NT2/D1 (cell line): ENCODE data around the gene INSIG2.

Experiments used
- SUZ12 ChIP-seq: IDR thresholded peaks from 2 replicates; pipeline ENCODE4 v1.6.1; 2011; ENCODE audit not compliant: insufficient read length, insufficient read depth; ENCODE audit errors: extremely low read depth
- YY1 ChIP-seq: IDR thresholded peaks from 2 replicates; pipeline ENCODE4 v1.6.1; 2011; ENCODE audit not compliant: insufficient read length, insufficient read depth

- TF ChIP-seq SUZ12 = no peak
- TF ChIP-seq YY1 = no peak
Measured at GRCh38 chr2:118052474-118052873, 35.8 kb upstream of the INSIG2 start.
